HG02870 (cell line): ENCODE data around the gene INPP5B.
"Not testable (repeated sequence)": the region's sequence is repeated elsewhere in the genome, so short reads cannot be mapped to it uniquely, and the experiment has no call there.

Source experiments
- ATAC-seq: cut with Tn5 transposase; IDR thresholded peaks from one replicate; pipeline ENCODE4 v1.9.1; 2021; ENCODE audit warnings: mild to moderate bottlenecking, moderate library complexity; ENCODE audit not compliant: unreplicated experiment

INPP5B gene

DNA sequence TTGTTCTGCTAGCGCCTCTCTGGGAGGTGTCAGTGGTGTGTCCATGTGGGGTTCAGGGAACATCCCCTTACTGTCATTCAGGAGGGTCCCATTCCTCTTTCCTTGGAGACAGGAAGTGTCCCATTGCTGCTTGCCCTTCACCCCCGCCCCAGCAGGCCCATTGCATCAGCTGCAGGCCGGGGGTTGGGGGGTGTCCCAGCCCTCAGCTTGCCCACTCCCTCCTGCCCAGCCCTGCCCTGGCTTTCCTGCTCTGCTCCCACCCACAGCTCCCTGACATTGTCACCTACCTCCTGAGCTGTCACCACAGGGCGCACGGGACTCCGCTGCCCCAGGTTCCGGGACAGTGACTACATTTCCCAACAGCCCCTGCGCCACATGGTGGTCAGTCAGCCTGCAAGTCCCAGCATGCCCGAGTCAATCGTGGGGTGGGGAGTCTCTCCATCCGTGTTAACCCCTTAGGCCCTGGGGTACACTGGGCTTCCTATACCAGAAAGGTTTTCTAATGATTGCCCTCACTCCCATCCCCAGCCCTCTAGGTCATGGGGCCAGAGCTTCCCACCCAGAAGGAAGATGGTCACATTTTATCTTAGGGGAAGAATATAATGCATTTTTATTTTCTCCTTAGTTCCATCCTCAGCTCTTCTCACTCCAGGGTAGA lies at the start of gene INPP5B:
TSS of gene INPP5B (minus strand) at position 351 of the 658 bp plus-strand sequence. CDS start 745 bp downstream, outside the sequence.
- peak; percentile 80 for ATAC-seq

DNA sequence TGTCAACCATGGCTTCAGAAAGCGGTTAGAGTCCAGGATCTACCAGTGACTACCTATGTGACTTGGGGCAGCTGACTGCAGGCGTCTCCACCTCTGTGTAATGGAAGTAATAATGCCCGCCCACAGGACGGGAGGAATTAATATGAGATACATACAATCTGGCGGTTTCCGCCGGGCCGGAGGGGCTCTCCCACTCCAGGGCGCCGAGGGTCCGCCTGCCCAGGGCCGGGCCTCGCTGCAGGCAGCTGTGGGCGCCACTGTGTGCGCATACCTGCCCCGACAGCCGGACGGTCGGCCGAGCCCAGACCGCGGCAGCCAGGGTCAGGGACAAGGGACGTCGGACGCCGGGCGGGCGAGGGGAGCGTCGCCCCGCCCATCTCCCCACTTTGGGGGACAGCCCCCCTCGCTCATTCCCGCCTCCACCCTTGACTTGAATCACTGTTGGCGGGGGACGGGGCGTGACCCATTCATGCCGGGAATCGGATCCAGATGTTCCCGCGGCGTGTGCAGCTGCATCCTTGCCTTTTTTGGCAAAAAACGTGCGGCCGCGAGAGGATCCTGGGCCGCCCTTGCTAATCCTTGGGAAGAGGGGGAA lies 49.0 kb upstream of the INPP5B start:
- no peak for ATAC-seq

GRCh38 chr1:37994886-37995566 lies 48.2 kb upstream of the INPP5B start:
- ATAC-seq: no peak

DNA sequence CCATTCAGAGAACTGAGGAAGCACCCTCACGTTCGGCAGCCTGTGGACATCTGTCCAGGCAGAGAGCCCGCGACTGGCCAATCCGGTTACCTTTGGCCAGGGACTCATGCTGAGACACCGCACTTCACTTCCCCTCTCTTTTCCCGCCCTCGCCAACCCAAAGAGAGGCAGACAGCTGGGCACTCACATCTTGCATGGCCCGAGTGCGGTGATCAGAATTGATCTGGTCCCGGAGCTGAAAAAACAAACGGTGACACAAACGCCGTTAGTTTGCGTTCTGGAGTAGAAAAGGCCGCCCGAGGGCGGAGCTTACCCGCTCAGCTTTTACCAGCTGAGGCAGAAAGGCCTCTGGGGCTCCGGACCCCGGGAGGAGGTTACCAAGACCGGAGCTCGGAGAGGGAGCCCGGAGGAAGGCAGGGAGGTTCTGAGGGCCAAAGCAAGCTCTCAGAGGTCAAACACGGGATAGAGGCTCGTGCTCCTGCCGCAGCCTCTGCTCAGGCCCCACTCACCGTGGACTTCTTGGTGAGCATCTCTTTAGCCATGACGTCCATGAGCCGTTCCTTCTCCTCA lies 42.6 kb upstream of the INPP5B start:
- peak; percentile 23 for ATAC-seq

GRCh38 chr1:37987679-37988078 lies 40.8 kb upstream of the INPP5B start:
- no peak for ATAC-seq

DNA sequence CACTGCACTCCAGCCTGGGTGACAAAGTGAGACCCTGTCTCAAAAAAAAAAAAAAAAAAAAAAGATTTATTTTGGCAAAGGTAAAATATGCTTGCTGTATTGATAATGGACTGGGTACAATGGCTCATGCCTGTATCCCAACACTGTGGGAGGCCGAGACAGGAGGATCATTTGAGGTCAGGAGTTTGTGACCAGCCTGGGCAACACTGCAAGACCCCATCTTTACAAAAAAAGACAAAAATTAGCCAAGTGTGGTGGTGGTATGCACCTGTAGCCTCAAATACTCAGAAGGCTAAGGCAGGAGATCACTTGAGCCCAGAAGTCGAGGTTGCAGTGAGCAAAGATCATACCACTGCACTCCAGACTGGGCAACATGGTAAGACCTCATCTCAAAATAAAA lies 36.7 kb upstream of the INPP5B start:
- ATAC-seq: no peak

DNA sequence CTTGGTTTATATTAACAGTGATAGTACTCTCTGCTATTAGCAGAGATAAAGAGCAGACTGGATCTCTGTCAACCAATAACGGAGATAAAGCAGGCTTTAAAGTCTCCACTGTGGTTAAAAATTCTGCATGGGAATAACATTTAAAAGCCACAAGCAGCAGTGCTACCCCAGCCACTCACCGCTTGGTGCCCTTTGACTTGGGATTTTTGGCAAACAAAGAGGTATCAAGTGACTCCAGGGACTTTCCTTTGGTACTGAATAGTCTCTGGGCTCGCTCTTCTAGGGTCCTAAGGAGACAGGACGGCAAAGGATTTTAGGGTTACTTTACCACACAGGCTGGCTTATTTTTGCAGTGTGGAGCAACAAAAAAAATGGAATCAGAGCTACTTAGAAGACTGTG lies 31.7 kb upstream of the INPP5B start:
- no peak for ATAC-seq

- ATAC-seq: not testable (repeated sequence)
Observed at GRCh38 chr1:37975083-37975482, 28.2 kb upstream of the INPP5B start.

DNA sequence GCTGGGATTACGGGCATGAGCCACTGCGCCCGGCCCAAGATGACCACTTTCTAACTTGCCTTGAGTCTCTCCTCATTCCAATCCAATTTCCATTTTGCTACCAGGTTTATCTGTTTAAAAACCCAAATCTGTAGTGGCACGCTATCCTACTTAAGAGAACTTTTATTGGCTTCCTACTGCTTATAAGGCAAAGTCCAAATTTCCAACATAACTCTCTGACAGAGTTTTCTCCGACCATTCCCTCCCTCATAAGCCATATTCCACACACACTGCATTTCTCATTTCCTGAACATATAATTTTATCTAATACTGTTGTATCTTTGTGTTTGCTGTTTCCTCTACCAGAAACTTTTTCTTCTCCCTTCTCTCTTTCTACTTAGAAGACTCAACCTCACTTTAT lies 27.7 kb upstream of the INPP5B start:
- ATAC-seq: no peak

GRCh38 chr1:37973684-37974083 lies 26.8 kb upstream of the INPP5B start:
- not testable (repeated sequence) for ATAC-seq

- ATAC-seq: no peak
Observed at GRCh38 chr1:37965301-37965700, 18.4 kb upstream of the INPP5B start.

GRCh38 chr1:37964106-37964505 lies 17.3 kb upstream of the INPP5B start:
- ATAC-seq: not testable (repeated sequence)

DNA sequence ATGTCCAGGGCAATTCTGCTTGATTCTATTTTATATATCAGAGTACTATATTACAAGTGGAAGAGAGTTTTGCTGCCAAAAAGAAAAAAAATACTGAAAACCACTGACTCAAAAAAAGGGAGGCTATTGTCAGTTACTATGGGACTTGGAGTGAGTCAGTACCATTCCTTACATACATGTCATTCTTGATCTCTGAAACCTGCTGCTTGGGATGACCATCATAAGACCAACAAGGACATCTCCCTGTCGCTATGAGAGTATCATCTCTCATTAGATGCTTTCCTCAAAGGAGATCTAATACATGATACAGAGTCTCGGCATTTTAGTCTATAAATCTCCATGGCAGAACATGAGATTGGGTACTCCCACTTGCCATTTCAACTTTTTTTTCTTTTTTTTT lies 11.8 kb upstream of the INPP5B start:
- no peak for ATAC-seq

- ATAC-seq: no peak
Observed at GRCh38 chr1:37955685-37956084, 8.8 kb upstream of the INPP5B start.

DNA sequence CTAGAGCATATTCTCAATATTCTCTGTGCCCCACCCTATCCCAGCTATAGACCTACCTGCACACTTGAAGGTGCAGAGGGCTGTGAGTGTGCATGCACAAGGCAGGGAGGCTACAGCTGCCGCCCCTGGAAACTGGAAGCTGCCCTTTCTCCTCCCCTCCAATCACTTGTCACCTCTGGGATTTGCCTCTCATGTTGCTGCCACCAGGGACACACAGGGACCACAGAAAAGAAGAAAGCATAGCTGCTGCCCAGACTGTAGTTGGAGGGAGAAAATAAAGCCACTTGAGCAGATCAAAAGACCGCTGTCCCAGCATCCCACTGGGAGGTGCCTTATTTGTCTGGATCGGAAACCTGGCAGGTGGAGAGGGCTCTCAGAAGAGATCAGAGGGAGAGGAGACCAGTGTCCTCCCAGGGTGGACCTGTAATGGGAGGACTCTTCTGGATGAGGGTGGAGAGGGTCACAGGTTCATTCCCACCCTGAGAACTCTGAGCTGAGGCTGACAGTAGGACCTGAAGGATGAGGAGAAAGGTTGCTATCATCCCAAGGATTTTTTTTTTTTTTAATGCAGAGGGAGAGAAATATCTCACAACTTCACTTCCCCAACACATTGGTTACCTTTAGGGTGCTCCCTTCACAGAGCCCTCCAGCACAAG lies 7.6 kb upstream of the INPP5B start:
- no peak for ATAC-seq

- no peak for ATAC-seq
Observed at GRCh38 chr1:37952738-37953137, 5.9 kb upstream of the INPP5B start.

- ATAC-seq: no peak
Observed at GRCh38 chr1:37951783-37952624, 5.2 kb upstream of the INPP5B start.

DNA sequence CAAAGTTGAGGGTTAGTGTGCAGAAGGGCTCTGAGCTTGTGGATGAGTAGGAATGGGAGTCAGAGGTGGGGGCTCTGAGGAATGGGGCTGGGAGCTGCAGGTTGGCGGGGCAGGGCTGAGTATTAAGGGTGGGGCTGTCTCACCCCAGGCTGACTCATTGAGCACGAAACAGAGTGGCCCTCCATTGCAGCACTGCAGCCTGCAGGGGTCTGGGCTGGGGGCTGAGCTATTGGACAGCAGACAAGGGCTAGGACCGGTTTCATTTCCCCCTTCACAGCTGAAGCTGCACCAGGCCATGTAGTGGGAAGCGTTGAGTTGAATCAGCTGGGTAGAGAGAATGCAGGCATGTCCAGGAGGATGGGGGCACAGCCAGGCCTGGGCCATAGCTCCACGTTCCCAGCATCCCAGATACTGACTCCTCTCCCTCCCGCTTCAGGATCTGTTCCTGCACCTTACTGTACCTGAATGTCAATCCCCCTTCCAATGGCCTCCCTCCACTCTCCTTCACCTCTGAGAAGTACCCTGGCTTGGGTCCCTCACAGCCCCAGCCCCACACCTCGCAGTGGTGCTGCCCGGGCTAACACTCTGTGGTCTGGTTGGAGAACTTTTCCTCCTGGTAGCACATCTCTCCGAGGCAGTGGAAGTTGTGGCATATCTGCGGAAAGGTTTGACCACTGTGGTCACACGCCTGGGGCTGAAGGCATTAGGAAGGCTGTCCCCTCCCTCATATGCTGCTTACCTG lies 4.4 kb upstream of the INPP5B start:
- ATAC-seq: no peak

DNA sequence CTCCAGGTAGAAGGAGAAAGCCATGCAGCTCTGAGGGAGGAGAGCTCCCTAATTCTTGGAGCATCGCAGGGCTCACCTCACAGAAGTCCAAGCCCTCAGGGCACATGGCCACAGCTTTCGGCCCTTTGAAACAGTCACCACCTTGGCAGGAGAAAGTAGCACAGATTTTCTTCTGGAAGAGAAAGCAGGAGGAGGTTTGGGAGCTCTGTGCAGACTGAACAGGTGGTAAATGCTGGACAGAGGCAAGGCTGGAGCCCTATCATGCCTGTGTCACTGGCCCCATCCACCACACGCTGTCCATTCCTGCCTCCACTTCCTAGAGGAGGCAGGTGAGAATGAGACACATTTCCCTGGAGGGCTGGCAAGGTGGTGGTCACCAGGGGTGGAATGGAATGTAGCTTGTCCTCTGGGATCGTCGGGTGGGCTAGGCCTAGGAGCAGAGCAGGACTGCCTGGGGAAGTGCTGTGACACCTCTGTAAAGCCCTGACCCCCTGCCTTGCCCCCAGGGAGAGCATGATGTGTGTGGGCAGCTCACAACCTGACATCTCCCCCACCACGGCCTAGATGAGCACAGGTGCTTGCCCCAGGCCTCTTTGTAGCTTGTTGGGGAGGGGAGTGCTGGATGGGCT lies 2.8 kb upstream of the INPP5B start:
- no peak for ATAC-seq
